T-helper 1 cell treated with Interleukin-12 subunit alpha and Interleukin-12 subunit beta and Interleukin-4 antibody, amounts not matched to agents 30 μg/mL and 1 μg/mL, for 36 hours (primary cell): Measurements from ENCODE around the gene SSR1.

ENCODE experiments used
- H3K27ac Mint-ChIP-seq: one replicate; pipeline ENCODE4 v1.8.0; 2021; ENCODE audit warnings: mild to moderate bottlenecking, mixed read lengths
- H3K27me3 Mint-ChIP-seq: one replicate; pipeline ENCODE4 v1.8.0; 2021; ENCODE audit warnings: low read depth, mixed read lengths
- H3K36me3 Mint-ChIP-seq: one replicate; pipeline ENCODE4 v1.8.0; 2021; ENCODE audit warnings: low read depth, mixed read lengths
- H3K4me1 Mint-ChIP-seq: one replicate; pipeline ENCODE4 v1.8.0; 2021; ENCODE audit warnings: low read depth, mixed read lengths
- H3K4me3 Mint-ChIP-seq: one replicate; pipeline ENCODE4 v1.8.0; 2021; ENCODE audit warnings: mild to moderate bottlenecking, moderate library complexity, mixed read lengths
- H3K9me3 Mint-ChIP-seq: one replicate; pipeline ENCODE4 v1.8.0; 2021; ENCODE audit warnings: mixed read lengths

The SSR1 gene

DNA sequence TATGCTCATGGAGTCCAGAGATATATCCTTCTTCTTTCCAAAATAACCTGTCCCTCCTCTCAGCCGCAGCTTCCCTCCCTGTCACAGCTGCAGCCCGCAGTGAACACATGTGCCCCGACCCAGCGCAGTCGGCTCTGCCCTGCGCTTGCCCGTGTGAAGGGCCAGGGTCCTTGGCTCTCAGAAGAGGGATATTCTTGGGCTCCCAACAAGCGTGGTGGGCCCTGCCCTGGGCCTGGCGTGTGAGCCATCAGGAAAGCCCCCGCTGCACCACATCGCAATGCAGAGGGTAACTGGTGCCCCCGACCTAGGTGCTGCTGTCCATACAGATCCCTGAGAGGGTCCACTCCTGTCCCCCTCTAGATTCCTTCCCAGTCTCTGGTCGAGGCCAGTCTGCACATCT, 65.2 kb downstream of the SSR1 start:
- peaks cover 6% of the 10 kb centered on the region for H3K36me3 Mint-ChIP-seq

GRCh38 chr6:7247179-7247456, 65.9 kb downstream of the SSR1 start:
- Mint-ChIP-seq H3K4me3 (no peak overlapping the region), H3K27me3 (no peaks in the 10 kb centered on the region), H3K27ac (no peak overlapping the region), H3K36me3 (peaks cover 6% of the 10 kb centered on the region), H3K4me1 (peaks cover 8% of the 10 kb centered on the region), H3K9me3 (no peaks in the 10 kb centered on the region)

More for the DNA sequence above, 65.2 kb downstream of the SSR1 start:
- Mint-ChIP-seq H3K9me3 (no peaks in the 10 kb centered on the region), H3K4me3 (no peak overlapping the region), H3K27me3 (no peaks in the 10 kb centered on the region), H3K27ac (no peak overlapping the region), H3K4me1 (peaks cover 6% of the 10 kb centered on the region)

DNA sequence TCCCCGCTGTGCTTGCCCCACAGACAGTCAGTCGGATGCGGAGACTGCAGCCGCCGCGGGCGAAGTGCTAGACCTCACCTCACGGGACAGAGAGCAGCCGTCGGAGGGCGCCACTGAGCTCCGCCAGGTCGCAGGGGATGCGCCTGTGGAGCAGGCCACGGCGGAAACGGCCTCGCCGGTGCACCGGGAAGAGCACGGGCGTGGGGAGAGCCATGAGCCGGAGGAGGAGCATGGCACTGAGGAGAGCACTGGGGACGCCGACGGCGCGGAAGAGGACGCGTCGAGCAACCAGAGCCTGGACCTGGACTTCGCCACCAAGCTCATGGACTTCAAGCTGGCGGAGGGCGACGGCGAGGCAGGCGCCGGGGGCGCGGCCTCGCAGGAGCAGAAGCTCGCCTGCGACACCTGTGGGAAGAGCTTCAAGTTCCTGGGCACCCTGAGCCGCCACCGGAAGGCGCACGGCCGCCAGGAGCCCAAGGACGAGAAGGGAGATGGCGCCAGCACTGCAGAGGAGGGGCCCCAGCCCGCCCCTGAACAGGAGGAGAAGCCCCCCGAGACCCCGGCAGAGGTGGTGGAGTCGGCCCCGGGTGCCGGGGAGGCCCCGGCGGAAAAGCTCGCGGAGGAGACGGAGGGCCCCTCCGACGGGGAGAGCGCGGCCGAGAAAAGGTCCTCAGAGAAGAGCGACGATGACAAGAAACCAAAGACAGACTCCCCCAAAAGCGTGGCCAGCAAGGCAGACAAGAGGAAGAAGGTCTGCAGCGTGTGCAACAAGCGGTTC, 66.4 kb downstream of the SSR1 start:
- no peaks in the 10 kb centered on the region for H3K9me3 Mint-ChIP-seq
- H3K27me3 Mint-ChIP-seq, result no peaks in the 10 kb centered on the region
- peaks cover 9% of the 10 kb centered on the region for H3K4me1 Mint-ChIP-seq
- no peak overlapping the region for H3K27ac Mint-ChIP-seq
- H3K4me3 Mint-ChIP-seq, result no peak overlapping the region
- peaks cover 6% of the 10 kb centered on the region for H3K36me3 Mint-ChIP-seq

GRCh38 chr6:7245668-7246393, 67.2 kb downstream of the SSR1 start:
- Mint-ChIP-seq H3K9me3 (no peaks in the 10 kb centered on the region), H3K36me3 (peaks cover 10% of the 10 kb centered on the region), H3K27ac (no peak overlapping the region), H3K4me1 (peaks cover 9% of the 10 kb centered on the region), H3K4me3 (no peak overlapping the region), H3K27me3 (no peaks in the 10 kb centered on the region)

- H3K9me3 Mint-ChIP-seq, result no peaks in the 10 kb centered on the region
- H3K27ac Mint-ChIP-seq, result no peak overlapping the region
- H3K4me1 Mint-ChIP-seq, result peaks cover 13% of the 10 kb centered on the region
- H3K27me3 Mint-ChIP-seq, result no peaks in the 10 kb centered on the region
- peaks cover 9% of the 10 kb centered on the region for H3K36me3 Mint-ChIP-seq
- no peak overlapping the region for H3K4me3 Mint-ChIP-seq
Observed at GRCh38 chr6:7243179-7243981, 69.6 kb downstream of the SSR1 start.

GRCh38 chr6:7242835-7243178, 70.2 kb downstream of the SSR1 start:
- peaks cover 13% of the 10 kb centered on the region for H3K4me1 Mint-ChIP-seq
- no peaks in the 10 kb centered on the region for H3K27me3 Mint-ChIP-seq
- peaks cover 8% of the 10 kb centered on the region for H3K36me3 Mint-ChIP-seq
- H3K27ac Mint-ChIP-seq, result no peak overlapping the region
- H3K9me3 Mint-ChIP-seq, result no peaks in the 10 kb centered on the region
- no peak overlapping the region for H3K4me3 Mint-ChIP-seq

DNA sequence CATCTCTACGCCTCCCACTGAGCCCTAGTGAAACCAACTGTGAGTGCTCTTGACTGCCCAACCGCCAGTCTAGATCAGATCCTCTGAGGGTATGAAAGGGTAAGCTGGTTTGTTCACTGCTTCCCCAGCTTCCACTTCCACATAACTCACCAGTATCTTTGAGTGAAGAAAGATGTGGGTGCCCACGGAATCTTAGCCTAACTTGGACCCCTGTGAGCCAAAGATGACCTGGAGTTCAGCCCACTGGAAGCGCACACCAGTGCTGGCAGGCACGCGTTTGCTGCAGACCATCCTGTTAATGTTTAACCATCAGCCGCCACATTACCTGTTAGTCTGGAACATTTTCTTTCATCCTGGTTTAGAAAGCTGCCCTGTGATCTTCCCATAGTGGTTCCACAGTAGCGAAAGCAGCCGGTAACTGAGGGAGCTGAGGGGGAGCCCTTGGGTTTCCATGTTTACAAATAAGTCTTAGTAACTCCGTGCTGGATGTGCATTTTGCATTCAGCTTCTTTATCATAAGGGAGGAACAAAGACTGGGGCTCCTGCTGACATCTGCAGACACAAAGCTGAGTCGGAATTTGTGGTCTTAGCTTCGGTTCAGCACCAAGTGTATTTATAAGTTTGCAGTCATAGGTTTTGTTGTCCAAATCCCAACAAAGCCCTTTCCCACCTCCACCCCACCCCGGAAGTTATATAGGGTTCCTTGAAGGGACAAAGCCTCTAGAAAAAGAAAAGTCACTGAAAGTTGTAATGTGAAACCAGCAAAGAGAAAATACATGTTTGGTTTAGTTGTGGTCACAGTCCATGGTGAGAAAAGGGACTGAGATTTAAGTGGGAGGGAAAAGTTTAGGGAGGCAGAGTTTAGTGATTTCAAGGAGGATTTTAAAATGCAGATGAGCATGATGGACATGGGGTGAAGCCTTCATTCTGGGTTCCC, 71.0 kb downstream of the SSR1 start:
- Mint-ChIP-seq H3K9me3 (no peaks in the 10 kb centered on the region), H3K4me3 (no peak overlapping the region), H3K36me3 (peaks cover 8% of the 10 kb centered on the region), H3K27ac (no peak overlapping the region), H3K27me3 (no peaks in the 10 kb centered on the region), H3K4me1 (peaks cover 13% of the 10 kb centered on the region)

GRCh38 chr6:7241160-7241559, 71.8 kb downstream of the SSR1 start:
- Mint-ChIP-seq H3K27me3 (no peaks in the 10 kb centered on the region), H3K9me3 (no peaks in the 10 kb centered on the region), H3K4me1 (peaks cover 13% of the 10 kb centered on the region), H3K4me3 (no peak overlapping the region), H3K27ac (no peak overlapping the region), H3K36me3 (peaks cover 8% of the 10 kb centered on the region)

- peaks cover 13% of the 10 kb centered on the region for H3K4me1 Mint-ChIP-seq
- H3K27me3 Mint-ChIP-seq, result no peaks in the 10 kb centered on the region
- H3K27ac Mint-ChIP-seq, result no peak overlapping the region
- H3K9me3 Mint-ChIP-seq, result no peaks in the 10 kb centered on the region
- peaks cover 10% of the 10 kb centered on the region for H3K36me3 Mint-ChIP-seq
- H3K4me3 Mint-ChIP-seq, result no peak overlapping the region
Observed at GRCh38 chr6:7240351-7240750, 72.6 kb downstream of the SSR1 start.

- peaks cover 13% of the 10 kb centered on the region for H3K4me1 Mint-ChIP-seq
Observed at GRCh38 chr6:7239590-7239948, 73.4 kb downstream of the SSR1 start.

GRCh38 chr6:7238900-7239589, 74.0 kb downstream of the SSR1 start:
- peaks cover 10% of the 10 kb centered on the region for H3K36me3 Mint-ChIP-seq
- H3K4me3 Mint-ChIP-seq, result no peak overlapping the region
- H3K27me3 Mint-ChIP-seq, result no peaks in the 10 kb centered on the region
- H3K9me3 Mint-ChIP-seq, result no peaks in the 10 kb centered on the region
- H3K27ac Mint-ChIP-seq, result no peak overlapping the region
- H3K4me1 Mint-ChIP-seq, result peaks cover 14% of the 10 kb centered on the region

More at GRCh38 chr6:7239590-7239948, 73.4 kb downstream of the SSR1 start:
- Mint-ChIP-seq H3K27ac (no peak overlapping the region), H3K27me3 (no peaks in the 10 kb centered on the region), H3K4me3 (no peak overlapping the region), H3K36me3 (peaks cover 10% of the 10 kb centered on the region), H3K9me3 (no peaks in the 10 kb centered on the region)

DNA sequence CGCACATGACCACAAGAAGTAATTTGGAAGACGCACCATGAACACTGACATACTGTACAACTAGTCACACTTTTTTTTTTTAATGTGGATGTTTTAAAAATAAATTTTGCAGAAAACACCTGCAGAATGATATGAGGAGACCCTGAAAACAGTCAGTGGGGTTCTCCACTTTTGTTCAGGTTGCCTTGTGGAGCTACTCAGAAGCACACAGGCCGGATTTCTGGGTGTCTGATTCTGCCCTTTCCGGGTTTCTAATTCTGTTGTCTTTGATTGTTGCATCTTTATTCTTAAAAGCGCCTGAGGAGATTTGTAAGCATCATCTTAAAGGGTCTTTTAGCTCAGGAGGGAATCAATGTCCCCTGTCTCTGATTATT, 74.5 kb downstream of the SSR1 start:
- Mint-ChIP-seq H3K4me3 (no peak overlapping the region), H3K4me1 (peaks cover 18% of the 10 kb centered on the region), H3K27ac (no peak overlapping the region)

DNA sequence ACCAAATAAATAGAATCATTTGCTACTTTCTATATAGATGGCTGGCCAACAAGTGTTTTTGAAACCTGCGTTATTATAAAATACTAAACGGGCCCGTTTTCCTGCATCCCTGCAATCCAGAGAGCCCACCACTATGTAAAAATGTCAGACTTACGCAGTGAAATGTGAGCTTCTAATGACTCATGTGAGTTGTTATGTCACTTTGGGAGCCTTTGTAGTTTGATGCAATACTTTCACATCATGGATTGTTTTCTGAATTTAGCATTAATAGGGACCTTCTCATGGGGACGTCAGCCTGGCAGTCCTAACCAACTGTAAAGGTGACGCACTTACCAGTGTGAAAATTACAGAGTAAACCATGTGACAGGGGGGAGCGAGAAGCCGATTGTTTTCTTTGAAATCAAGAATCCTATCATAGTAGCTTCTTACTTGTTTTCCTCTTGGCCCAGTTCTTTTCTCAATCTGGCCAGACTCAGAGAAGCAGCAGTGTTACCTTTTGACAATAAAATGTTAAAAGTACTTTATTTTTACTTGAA, 75.3 kb downstream of the SSR1 start:
- Mint-ChIP-seq H3K4me3 (no peak overlapping the region), H3K27me3 (no peaks in the 10 kb centered on the region), H3K27ac (no peak overlapping the region), H3K36me3 (peaks cover 14% of the 10 kb centered on the region), H3K4me1 (peaks cover 13% of the 10 kb centered on the region), H3K9me3 (no peaks in the 10 kb centered on the region)

More for the DNA sequence above, 74.5 kb downstream of the SSR1 start:
- no peaks in the 10 kb centered on the region for H3K27me3 Mint-ChIP-seq
- no peaks in the 10 kb centered on the region for H3K9me3 Mint-ChIP-seq
- H3K36me3 Mint-ChIP-seq, result peaks cover 14% of the 10 kb centered on the region
